ENCODE measurements around the gene ZGPAT.

The ZGPAT gene

DNA sequence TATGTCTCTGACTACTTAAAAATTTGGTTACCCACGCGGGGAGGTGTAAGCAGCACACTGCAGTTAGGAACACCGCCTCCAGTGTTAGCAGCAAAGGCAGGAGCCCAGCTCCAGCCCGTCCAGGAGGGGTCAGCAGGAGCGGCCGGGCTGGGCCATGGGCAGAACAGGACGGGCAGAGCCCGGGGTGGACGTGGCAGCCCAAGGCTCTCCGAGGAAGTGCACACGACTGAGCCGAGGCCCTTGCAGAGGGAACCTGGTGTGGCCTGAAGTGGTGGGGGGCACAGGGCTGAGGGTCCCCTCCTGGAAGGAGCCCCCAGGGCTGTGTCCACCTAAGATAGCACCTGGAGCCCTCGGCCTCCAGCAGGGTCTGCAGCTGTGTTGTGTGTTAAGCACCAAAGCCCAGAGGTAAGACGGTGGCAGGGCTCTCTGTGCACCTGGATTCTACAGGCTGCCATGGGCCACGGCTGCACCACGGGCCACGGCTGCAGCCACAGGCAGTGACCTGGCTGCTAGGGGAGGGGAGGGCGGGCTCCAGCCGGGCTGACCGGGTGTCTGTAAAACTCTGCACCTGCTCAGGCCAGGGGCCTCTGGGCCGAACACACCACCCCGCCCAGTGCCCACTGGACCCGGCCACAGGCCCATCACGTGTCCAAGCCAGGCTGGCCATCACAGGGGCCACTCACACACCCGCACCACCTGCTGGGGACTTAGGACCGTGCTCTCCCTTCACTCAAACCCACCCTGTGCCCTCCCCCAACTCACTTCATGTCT, 38.3 kb downstream of the ZGPAT start:
- DNase-seq = no peak

DNA sequence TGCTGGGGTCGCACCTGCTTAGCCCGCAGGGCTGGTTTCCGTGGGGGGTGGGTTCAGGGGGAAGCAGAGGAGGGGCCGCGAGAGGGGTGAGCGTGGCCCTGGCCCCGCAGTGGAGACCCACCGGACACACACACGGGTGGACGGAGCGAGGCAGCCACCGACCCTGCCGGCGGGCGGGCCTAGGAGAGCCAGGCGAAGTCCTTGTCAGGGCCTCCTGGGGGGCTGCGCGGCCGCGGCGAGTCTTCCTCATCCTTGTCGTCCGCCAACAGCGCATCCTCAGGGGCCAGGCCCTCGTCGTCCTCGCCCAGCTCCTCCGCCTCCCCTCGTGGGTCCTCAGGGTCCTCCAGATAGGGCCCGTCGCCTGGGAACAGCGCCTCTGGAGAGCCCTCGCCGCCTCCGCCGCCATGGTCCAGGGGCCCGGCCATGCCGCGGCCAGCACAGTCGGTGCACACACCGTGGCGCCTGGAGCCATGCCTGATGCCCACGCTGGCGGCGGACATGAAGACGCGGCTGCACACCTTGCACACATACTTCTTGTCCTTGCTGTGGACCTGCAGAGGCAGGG, 39.0 kb downstream of the ZGPAT start:
- no peak for DNase-seq

DNA sequence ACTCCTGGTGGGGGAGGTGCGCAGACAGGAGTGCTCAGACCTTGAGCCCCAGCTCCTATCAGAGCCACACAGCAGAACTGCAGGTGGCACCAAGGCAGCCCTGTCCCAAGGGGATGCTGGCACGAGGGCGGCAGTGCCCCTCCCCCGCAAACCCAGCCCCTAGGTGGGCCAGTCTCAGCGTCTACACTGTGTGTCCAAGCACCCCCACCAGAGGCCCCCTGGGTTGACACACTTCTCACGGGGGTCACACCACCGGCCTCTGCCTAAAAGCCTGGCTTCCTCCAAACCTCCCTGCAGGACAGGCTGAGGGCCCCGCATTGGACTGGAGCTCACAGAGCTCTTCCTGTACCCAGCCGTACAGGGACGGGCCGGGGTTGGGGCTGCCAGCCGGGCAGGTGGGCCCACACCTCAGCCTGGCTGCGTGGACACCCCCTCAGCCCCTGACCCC, 39.8 kb downstream of the ZGPAT start:
- no peak for DNase-seq

DNA sequence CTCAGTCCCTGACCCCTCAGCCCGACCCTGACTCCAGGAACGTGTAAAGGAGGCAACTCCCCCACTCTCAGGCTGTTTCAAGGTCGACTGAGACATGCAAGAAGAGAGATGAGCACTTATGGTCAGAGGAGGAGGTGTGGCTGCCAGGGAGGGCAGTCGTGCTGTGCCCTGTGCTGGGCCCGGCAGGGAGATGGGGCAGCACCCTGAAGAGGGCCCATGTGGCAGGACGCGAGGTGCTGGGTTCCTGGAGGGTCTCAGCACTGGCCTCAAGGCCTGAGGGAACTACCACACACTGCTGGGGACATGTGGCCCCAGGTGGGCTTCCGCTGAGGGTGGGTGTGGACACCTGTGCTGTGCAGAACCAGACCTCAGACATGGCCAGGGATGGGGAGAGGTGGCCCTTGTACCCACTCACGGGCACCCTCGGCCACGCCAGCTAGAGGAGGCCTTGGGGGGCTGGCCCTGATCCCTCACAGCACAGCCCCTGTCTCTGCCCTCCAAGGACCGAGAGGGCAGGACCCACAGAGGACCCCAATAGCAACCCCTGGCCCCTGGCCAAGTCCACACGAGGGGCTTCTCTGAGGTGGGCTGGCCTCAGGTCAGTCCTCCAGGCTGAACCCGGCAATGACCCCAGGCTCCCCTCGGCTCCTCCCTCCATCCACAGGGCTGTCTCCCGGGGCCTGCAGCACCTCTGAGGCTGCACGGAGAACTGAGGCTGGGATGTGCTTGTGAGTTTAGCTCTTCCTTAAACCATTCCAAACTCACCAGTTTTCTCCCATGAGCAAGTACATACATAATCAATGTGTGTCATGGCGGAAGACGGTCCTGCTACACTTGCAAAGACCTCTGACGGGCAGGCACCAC, 40.5 kb downstream of the ZGPAT start:
- DNase-seq = no peak

DNA sequence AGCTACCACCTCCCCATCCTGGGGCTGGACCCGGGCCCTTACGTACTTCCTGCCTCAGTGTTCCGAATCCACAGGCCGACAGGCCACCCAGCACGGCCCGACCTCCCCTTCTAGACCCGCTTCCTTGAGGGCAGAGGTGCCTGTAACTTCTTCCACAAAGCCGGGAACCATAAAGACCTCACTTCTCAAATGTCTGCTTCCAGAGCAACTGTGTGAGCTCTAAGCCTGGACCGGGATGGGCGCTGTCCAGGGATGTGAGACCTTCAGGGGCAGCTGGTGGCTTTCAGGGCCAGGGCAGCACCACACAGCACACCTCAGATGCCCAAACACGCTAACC, 41.1 kb downstream of the ZGPAT start:
- no peak for DNase-seq

DNA sequence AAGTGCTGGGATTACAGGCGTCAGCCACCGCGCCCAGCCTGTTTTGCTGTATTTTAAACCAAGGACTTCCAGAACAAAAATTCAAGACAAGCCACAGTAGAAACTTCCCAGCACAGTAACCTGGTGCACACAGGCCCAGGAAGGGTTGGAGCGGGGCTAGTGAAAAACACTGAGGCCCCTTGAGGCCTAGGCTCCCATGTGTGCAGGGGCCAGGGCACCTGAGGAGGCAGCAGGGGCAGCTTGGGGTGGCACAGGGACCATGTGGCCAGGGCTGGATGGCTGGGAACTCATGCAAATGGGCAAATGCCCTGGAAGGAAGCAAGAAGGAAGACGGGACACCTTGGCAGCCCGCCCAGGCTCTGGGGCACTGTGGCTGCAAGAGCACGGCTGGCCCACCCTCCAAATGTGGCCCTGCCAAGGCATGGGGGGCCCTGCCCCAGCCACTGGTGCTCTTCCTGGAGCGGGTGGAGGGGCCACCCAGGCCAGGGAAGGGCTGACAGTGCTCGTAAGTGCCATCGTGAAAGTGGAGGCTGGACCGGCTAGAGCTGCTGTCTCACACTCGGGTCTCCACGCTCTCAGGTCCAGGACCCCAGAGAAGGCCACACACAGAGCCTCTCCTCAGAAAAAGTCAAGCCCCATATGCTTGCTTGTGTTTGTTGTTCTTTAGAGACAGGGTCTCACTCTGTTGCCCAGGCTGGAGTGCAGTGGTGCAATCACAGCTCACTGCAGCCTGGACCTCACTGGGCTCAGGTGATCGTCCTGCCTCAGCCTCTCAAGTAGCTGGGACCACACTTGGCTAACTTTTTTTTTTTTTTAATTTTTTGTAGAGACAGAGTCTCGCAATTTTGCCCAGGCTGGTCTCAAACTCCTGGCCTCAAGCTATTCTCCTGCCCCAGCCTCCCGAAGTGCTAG, 42.0 kb downstream of the ZGPAT start:
- no peak for DNase-seq

DNA sequence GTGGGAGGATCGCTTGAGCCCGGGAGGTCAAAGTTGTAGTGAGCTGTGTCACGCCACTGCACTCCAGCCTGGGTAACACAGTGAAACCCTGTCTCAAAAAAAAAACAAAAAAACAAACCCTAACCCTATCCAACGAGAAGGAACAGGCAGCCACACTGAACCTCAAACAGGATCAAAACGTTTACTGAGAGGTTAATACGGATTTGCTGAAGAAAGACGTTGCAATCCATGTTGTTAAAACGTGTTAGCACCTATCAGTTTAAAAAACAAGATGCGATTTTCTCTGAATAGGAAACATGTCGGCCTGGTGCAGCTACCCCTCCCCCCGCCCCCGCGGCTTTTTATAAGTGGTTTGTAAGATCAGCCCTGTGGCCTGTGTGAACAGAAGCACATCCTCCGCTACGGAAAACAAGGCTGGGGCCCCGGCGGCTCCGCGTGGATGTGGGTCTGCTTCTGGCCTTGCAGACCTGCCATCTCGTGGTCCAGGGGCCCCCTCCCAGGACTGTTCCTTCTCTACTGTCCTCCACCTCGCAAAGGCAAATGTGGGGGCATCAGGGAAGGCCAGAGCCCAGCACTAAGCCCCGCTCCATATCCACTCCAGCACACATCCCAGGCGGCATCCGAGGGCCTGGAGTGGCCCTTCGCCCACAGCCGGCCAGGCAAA, 43.1 kb downstream of the ZGPAT start:
- DNase-seq = peak; percentile 71 to 74

DNA sequence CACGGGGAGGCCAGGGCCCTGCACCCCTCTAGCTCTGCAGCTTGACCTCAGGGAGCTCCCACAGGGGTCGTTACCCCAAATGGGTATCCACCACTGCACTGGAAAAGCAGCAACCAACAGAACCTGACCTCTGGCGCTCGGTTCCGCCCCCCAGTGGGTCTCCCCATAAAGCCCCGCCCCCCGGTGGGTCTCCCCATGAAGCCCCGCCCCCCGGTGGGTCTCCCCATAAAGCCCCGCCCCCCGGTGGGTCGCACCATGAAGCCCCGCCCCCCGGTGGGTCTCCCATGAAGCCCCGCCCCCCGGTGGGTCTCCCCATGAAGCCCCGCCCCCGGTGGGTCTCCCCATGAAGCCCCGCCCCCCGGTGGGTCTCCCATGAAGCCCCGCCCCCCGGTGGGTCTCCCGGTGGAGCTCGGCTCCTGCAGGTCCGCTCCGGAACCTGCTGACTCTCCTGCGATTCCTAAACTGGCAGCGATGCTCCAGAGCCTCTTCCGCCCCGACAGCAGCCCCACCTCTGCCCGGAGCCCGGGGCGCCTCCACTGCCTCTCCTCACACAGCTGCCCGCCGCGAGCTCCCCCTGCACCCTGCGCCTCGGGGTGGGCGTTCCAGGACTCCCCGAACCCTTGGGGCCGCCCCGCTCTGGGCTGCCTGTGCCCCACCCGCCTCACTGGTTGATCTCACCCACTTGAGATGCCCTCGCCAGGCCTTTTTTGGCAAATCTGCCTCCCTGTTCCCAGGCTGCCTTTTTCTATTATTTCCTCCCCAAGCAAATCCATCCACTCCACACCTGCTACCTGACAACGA, 43.8 kb downstream of the ZGPAT start:
- peak; percentile 55 to 59 for DNase-seq

DNA sequence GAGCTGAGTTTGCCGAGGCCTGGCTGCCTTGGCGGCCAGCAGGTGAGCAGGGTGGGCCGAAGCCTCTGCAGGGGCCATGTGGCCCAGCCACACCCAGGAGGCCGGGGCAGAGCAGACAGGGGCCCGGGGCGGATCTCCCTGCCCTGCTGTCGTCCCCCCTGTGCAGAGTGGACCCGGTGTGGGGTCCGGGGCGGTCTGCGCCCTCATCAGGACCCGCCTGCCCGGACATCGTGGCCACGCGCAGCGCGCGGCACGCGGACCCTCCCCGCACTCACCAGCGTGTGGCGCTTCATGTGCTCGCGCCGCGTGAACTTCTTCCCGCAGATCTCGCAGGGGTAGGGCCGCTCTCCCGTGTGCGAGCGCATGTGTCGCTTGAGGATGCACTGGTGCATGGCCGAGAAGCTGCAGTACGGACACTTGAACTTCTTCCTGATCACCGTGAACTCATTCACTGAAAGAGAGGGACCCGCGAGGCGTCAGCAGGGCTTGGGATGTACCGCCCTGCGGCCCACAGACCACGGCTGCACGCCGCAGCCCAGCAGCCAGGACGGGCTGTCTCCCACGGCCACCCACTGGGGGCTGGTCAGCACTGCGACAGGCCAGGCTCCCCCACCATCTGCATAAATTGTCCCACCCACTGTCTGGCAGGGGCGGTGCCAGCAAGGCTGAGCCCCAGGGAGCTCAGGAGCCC, 44.7 kb downstream of the ZGPAT start:
- DNase-seq = no peak

DNA sequence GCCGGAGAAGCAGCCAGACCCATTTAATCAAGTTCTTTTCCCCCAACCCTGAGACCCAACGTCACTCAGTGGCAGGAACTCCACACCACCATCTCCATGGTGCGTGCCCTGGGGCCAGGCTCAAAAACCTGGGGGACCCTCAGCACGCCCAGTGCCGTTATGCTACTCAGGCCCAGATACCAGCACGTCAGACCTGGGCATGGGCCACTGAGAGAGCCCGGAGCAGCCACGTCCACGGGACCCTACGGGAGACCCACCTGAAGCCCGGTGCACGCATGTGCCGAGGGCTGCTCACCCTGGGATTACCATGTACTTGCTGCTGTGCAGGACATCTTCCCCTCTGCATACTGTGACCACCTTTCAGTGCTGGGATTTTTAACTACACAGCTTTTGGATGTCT, 45.5 kb downstream of the ZGPAT start:
- no peak for DNase-seq

DNA sequence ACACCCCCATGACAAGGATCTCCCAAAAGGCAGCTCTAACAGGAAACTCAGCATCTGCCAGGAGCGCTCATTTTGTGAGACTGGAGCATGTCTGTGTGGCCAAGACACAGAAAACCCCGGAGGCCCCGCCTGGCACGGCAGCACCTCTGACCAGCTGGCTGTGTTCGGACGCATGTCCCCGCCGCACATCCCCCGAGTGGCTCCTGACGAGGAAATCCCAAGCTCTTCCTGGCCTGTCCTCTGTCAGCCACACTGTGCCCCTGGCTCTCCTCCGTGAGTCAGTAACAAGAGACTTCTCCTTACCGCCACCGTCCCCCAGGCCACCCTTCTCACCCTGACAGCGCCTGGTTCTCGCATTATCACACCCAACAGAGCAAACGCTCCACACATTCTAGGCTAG, 46.2 kb downstream of the ZGPAT start:
- DNase-seq = no peak

DNA sequence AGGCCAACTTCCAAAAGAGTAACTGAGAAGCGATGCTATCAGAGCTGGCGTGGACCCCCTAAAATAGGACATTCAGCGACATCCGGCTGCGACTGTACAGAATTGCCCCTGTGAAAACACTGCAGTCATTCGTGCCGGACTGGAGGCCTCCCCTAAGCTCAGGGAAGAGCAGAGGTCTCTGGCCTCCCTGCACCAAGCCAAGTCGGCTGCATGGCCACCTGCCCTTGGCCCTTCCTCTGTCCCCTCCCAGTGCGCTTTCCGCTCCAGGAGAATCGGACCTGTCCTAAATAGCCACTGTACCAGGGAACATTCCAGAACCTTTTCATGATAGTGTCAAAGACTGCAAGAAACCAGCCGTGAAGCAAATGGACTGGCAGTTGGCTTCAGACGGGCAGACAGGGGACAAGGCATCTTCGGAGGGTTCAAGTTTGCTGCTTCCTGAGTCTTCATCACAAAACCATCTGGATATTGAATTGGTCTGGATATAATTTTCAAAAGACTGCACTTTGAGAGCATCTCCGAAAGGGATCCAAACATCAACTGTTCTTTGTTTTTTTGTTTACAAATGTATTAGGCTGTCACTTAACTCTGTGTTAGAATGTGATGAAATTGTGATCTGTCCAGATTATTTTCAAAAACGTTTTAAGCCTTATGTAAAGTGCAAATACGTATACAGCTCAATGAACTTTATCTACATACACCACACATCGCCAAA, 48.3 kb downstream of the ZGPAT start:
- no peak for DNase-seq

DNA sequence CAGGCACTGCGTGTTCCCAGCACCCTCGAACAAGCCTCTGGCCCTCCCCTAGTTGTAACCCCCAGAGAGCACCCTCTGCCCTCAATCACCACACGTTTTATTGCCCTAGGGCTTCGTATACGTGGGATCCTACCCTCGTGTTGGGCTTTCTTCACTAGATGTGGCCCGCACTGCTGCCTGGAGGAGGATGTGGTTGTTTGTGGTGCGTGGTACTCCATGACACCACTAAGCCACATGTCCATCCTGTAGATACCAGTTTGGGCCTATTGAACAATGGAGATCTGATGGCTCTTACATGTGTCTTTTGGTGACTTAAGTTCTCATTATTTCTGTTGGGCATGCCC, 48.8 kb downstream of the ZGPAT start:
- no peak for DNase-seq

DNA sequence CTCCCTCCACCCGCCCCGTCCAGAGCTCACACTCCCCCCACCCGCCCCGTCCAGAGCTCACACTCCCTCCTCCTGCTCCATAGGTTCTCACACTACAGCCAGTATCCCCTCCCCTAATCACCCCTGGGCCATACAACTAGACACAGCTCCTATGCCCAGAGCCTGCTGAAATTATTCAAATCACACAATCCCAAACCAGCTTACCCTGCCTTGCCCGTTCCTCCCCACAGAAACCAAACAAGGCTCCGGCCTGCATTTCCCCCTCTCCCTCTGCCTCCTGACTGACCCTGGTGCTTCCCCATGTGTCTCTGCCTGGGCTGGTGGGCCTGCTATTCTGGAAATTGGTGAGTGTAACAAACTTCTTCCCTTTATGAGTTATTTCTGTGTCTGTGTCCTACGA, 50.3 kb downstream of the ZGPAT start:
- DNase-seq = no peak

DNA sequence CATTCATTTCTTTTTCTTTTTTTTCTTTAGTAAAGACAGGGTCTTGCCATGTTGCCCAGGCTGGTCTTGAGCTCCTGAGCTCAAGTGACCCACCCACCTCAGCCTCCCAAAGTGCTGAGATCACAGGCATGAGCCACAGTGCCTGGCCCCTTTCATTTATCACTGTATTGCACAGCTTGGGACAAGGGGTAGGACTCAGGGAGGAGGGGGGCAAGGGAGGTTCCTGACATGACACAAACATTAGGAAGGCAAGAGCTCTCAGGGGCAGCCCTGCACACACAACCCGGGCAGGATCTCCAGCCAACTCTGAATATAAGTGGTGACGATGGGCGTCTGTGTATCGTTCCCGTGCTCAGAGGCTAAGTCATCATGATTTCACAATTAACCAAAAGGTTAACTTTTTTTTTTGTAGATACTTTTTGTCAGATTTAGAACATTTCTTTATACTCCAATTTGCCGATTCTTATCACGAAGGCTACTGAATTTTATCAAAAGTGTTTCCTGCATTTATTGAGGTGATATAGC, 51.6 kb downstream of the ZGPAT start:
- DNase-seq = no peak

DNA sequence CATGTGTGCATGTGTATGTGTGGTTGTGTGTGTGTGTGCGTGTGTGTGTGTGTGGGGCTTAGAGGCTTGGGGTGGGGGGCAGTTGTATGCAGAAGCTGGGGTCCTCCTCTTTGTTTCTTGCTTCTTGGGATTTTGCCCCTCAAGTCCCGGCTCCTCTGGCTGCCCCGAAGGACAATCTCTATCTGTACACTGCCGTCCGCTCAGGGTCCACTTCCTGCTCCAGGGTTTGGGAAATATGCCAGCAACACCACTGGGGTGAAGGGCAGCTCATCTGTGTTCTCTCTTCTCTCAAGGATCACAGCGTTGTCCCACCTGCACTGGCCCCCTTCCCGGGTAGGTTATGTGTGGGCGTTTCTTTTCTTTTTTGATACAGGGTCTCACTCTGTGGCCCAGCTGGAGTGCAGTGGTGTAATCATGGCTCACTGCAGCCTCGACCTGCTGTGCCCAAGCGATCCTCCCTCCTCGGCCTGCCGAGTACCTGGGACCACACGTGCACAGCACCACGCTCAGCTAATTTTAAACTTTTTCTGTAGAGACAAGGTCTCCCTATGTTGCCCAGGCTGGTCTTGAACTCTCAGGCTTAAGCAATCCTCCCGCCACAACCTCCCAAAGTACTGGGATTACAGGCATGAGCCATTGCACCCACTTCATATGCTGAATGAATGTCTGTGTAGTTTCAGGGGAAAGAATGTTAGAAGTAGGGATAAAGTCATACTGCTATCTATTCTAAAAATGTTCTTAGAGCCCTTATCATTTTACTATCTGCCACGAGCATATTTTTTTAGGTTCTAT, 57.4 kb downstream of the ZGPAT start:
- DNase-seq = no peak

DNA sequence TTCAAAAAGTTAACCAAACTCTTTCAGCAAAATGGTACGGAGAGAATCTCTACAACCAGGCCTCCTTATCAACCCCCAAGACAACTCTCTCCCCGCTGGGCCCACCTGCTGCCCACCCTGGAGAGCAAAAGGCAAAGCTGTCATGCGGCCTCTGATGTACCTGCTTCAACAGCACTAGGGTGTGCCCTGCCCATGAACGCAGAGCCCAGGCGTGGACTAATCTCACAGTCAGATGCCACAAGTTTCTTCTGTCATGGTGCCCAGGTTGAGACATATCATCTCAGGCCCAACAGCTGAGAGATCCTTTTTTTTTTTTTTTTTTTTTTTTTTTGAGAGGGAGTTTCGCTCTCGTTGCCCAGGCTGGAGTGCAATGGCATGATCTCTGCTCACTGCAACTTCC, 58.1 kb downstream of the ZGPAT start:
- DNase-seq = no peak

DNA sequence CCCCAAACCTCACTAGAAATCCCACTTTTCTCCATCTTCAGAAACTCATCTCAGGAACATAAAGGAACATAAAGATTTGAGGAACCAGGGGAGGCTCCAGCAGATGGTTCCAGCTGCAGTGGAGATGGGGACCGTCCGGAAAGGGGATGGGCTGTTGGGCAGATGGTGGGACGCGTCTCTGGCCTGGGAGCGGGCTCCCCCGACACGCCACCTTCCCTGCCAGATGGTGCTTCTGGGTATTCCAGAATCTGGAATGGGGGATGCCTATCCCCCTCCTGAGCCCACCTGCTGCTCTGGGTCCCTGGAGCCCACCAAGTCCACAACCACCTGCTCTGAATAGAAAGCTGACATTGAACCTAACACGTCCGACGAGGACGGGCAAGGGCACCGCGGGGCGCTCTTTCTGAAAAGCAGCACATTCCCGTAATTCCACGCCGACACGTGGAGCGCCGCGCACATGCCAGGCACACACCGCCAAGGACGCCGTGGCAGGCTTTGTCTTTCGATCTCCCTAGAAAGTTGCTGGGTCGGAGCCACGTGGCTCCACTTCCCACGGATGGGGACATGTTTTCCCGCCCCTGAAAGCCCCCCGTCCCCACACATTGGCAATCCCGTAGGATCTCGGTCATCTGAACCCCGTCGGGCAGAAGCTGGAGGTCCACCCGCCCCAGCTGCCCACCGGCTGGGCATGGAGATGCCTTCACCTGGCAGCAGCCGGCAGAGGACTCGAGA, 59.0 kb downstream of the ZGPAT start:
- DNase-seq = no peak

Data from activated T-cell treated with anti-CD3 and anti-CD28 coated beads, Interleukin-2, amount 50 U/mL, for 48 hours (primary cell).